HS-5 (cell line): Measurements from ENCODE around the gene SNUPN.

Source experiments
- DNase-seq: peaks from one replicate; pipeline ENCODE4 v3.0.0-alpha.2; 2012; ENCODE audit warnings: low read depth

The SNUPN gene

DNA sequence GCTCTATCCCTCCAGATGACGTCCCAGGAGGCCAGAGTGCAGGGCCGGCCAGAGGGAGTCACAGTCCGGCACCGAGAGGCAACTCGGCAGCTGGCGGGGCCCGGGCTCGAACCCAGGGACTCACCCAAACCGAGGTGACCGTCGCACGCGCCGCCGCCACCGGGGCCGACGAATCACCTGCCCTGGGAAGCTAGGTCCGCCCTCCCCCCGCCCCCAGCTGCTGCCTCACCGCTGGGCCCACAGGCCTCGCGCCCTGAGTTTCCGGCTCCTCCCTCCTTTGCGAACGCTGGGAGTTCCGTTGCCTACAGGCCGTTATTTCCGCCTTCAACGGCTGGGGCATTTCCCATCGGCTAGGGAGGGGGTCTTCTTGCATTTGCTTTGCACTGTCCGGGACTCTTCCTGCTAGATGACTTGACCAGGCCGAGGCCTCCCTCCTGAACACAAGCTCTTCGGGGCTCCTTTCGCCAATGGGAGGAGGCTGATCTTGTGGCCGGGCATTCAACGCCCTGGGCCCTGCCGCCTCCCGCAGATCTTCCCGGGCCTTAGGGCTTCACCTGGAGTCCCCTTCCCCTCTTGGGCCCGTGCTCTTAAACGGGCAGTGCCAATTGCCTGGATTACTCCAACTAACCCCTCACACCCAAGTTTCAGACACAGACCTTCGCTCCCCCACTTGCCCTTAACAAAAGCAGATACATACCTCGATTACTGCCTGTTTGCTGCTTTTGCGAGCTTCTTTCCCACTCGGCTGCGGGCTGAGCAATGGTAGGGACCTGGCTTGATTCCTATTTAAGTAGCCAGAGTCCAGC, at the start of gene SNUPN:
Gene SNUPN (minus strand): TSS at position 184 of the 806 bp plus-strand sequence. CDS start 4,674 bp downstream, outside the sequence.
- DNase-seq: peak; percentile 65

- DNase-seq: no peak
Measured at GRCh38 chr15:75674366-75674765, 48.8 kb upstream of the SNUPN start.

- DNase-seq: no peak
Measured at GRCh38 chr15:75673426-75674235, 48.1 kb upstream of the SNUPN start.

DNA sequence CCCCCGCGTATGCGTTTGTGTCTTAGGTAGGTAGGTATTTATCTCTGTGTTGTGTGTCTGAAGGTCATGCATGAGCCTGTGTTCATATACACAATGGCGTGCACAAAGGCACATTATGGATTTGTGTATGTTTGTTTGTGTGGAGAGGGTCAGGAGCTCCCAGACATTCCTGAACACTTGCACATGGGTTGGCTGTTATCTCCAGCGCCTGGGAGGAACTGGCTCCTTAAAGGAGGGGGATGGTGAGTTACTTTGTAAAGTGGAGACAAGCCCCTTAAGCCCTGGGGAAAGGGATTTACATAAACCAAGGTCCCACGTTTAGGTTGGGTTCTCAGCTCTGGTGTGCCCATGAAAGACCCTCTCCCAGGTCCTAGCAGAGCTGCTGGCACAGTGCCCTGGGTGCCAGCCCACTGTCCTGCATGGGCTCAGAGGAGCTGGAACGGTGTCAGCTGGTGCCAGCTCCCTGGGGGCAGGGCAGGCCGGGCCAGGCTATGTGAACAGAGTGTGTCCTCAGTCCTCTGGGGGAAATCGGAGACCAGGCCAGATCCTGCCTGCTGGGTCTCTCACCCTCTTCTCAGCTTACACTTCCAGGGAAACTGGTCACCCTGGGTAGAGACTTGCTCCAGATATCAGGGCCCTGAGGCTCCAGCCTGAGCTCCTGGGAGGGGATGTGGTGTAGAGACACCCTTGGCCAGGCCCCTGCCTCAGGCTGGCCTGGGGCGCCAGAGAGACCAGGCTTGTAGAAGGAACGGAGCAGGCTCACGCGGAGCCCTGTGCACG, 47.3 kb upstream of the SNUPN start:
- peak; percentile 47 for DNase-seq

DNA sequence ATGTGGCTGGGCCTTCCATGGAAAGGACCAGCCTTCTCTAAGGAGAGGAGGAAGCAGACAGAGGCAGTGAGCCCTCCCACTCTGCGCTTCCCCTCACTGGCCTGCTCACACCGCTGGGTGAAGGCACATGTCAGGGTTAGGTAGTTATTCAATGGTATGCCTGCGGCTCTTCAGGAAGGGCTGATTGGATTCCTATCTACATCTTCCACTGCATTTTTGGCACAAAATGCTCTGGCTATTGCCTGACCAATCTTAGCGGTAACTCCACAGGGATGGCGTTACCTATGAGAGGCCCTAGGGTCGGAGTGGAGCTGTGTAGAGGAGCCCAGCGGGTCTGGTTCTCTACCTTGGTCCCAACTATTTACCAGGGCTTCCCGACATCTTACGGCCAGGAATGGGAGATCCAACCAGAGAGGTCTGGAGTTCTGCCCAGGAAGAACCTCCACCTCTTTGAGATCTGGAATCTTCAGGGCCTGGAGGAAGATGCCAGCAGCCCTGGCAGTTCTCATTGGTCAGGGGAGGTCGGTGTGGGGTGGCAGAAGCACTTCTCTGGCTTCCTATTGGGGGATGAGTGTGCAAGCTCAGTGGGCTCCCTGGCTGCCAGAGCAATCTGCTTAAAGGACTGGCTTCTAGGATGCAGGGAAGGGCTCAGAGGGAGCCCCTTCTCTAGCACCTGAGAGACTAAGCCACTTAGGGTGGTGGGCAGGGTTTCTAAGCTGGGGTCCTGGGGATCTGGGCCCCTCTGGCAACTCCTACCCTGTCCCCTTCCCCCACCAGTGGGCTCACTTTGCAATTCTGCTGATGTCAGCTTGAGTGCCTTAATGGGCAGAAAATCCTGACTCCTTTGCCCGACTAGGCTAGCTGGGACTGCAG, 46.4 kb upstream of the SNUPN start:
- DNase-seq: no peak

DNA sequence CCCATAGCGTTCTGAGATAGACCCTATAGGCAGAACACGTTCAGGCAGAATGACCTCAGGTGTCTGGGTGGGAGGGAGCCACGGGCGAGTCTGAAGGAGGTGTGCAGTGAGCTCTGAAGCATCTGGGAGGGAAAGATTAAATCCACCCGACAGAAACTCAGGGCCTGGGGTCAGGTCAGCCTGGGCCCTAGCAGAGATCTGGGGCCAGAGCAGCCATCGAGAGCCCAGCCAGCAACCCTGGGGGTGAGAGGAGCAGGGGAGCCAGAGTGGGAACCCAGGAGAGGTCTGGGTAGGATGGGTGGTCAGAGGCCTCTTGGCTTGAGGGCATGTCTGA, 44.3 kb upstream of the SNUPN start:
- DNase-seq: no peak

- DNase-seq: no peak
Measured at GRCh38 chr15:75669191-75669878, 43.8 kb upstream of the SNUPN start.

DNA sequence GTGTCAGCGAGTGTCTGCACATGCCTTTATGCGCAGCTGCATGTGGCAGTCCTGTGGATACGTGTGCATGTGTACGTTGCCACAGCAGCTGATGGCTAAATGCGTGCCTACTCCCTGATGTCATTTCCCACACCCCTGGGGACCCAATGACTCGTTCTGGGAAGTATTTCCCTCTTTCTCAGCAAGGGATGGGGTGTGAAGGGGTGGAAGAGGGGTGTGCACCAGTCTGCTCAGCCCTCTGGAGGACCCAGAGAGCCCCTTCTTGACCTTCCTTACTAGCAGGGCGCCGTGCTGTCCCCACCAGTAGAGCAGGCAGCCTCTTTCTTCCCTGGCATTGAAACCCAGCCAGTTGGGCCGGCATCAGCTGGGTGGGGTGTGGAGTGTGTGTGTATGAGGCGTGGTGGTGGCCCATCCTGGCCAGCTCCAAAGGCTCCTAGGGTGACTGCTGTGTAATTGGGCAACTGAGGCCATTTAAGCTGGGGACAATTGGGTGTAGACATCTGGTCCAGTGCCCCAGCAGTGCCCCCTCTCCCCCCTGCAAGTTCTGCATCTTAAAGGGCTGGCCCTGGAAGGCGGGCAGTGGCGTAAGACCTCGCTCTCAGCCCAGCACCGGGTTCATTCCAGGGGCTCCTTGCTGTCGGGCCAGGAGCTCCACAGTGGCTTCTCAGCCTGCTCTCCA, 41.4 kb upstream of the SNUPN start:
- DNase-seq: peak; percentile 98

DNA sequence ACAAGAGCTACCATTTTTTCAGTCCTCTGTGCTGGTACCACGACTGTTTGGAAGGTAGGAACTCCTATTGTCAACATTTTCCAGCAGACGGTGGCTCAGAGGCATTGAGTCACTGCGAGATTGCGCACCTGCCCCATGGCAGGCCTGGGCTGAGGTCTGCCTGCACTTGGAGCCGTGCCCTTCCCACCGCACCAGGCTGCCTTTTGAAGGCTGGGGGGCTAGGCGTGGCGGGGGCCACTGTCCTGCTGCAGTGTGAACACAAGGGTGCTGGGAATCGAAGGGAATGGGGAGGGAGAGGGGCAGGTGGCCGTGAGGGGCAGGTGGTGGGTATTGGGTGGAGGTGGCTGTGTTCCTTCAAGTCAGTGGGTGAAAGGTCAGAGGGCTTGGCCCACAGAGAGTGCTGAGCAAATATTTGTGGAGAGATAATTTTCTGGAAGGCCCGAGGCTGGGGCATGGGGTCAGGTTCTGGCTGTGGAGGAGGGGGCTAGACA, 38.5 kb upstream of the SNUPN start:
- no peak for DNase-seq

DNA sequence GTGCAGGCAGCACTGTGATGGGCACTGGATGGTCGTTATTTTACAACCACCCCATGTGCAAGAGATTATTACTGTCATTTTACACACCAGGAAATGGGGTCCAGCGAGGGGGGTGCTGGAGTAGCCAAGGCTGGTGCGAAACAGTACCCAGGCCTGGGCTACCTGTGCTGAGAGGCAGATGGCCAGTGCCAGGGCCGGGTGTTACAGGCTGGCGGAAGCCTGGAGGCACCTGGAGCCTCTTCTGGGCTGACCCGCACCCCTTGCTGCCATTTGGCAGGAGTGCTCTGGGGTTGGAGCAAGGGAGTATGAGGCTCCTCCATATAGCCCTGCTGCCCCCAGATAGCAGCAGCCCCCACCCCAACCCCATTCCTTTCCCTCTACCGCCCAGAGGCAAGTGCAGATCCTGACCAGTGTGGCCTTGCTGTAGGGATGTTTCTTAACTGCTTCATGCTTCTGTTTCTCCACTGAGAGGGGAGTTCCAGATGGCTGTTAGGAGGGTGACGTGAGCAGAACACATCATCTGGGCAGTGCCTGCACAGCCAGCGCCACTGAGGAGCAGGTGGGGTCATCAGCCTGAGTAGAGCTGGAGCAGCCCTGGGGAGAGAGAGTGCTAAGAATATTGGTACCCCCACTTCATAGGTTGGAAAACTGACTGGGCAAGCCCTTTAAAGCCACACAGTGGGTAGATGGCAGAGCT, 37.4 kb upstream of the SNUPN start:
- no peak for DNase-seq

- no peak for DNase-seq
Measured at GRCh38 chr15:75661756-75662140, 36.2 kb upstream of the SNUPN start.

GRCh38 chr15:75661100-75661755, 35.7 kb upstream of the SNUPN start:
- no peak for DNase-seq

DNA sequence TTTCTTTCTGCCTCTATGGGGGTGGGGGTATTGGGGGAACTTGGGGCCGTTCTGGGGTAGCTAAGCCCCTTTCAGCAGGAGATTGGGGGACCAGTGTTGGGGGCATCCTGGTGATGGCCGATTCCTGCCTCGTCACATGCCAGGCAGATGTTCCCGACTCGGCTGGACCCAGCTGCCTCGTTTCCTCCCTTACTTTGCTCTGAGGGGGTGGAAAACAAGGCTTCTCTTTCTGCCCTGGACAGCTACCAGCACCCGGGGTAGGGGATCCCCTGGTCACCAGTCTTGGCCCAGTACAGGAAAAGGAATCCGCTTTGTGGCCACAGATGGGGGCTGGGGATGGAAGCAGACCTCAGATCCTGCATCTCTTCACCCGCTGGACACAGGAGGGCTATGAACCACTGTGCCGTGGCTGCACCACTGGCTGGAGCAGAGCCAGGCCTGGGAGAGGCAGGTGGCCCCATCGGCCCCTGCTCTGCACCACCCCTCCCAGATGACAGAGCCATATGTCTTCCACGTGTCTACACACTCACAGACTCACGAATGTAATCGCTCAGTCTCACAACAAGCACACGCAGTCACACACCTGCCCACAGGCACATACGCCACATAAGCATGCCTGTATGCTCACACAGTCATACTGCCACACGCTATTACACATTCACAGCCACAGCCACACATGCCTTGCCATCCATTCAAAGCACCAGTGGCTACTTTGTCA, 34.6 kb upstream of the SNUPN start:
- no peak for DNase-seq

- no peak for DNase-seq
Measured at GRCh38 chr15:75659141-75659771, 33.7 kb upstream of the SNUPN start.

- DNase-seq: no peak
Measured at GRCh38 chr15:75656813-75657212, 31.3 kb upstream of the SNUPN start.

GRCh38 chr15:75656331-75656730, 30.8 kb upstream of the SNUPN start:
- no peak for DNase-seq

DNA sequence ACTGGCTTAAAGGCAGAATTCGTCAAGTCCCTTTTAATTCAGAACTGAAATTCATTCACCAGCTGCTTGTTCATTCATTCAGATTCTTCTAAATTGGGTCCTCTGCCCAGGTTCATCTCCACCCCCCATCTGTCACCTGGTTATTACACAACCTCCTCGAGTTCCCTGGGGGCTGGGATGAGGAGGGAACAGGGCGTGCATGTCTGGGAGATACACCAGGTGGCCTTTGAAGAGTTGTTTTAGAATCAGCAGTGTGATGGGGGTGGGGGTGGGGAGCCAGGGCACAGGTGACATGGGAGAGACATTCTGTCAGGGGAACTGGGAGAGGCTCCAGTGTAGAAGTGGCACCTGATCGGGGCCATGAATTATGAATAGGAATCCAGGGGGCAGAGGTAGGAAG, 30.4 kb upstream of the SNUPN start:
- no peak for DNase-seq
